Activated gamma-delta T cell treated with Interleukin-2 at 50 U/mL for 16 hours (primary cell): ENCODE data around the gene SYP.

Source experiments
- DNase-seq: peaks from one replicate; pipeline ENCODE4 v3.0.0-alpha.2; 2020

The SYP gene

GRCh38 chrX:49214996-49215526 is 15.1 kb upstream of the SYP start:
- no peak for DNase-seq

GRCh38 chrX:49214416-49214815 is 14.4 kb upstream of the SYP start:
- DNase-seq, result no peak

- DNase-seq, result no peak
Measured at GRCh38 chrX:49212861-49213260, 12.9 kb upstream of the SYP start.

GRCh38 chrX:49212209-49212608 is 12.2 kb upstream of the SYP start:
- DNase-seq, result no peak

GRCh38 chrX:49211074-49211473 is 11.1 kb upstream of the SYP start:
- no peak for DNase-seq

- DNase-seq, result no peak
Measured at GRCh38 chrX:49210406-49210805, 10.4 kb upstream of the SYP start.

- DNase-seq, result no peak
Measured at GRCh38 chrX:49209434-49210251, 9.7 kb upstream of the SYP start.

GRCh38 chrX:49208399-49208798 is 8.4 kb upstream of the SYP start:
- no peak for DNase-seq

- no peak for DNase-seq
Measured at GRCh38 chrX:49206543-49206942, 6.5 kb upstream of the SYP start.

- no peak for DNase-seq
Measured at GRCh38 chrX:49205443-49205842, 5.5 kb upstream of the SYP start.

GRCh38 chrX:49204709-49205108 is 4.7 kb upstream of the SYP start:
- no peak for DNase-seq

GRCh38 chrX:49204017-49204416 is 4.0 kb upstream of the SYP start:
- DNase-seq, result no peak

GRCh38 chrX:49203536-49203935 is 3.5 kb upstream of the SYP start:
- DNase-seq, result no peak

- no peak for DNase-seq
Measured at GRCh38 chrX:49202022-49202421, 2.0 kb upstream of the SYP start.

GRCh38 chrX:49199315-49199595 is 738 bp downstream of the SYP start:
- DNase-seq, result no peak

GRCh38 chrX:49198540-49199314 is 1.3 kb downstream of the SYP start:
- no peak for DNase-seq

- DNase-seq, result no peak
Measured at GRCh38 chrX:49197543-49198087, 2.4 kb downstream of the SYP start.

GRCh38 chrX:49193542-49193964 is 6.4 kb downstream of the SYP start:
- DNase-seq, result no peak

- no peak for DNase-seq
Measured at GRCh38 chrX:49192722-49193328, 7.2 kb downstream of the SYP start.

GRCh38 chrX:49191574-49192011 is 8.4 kb downstream of the SYP start:
- DNase-seq, result no peak

- DNase-seq, result peak; percentile 83
Measured at GRCh38 chrX:49190821-49191573, 9.0 kb downstream of the SYP start.

GRCh38 chrX:49189606-49190005 is 10.4 kb downstream of the SYP start:
- no peak for DNase-seq
